OCI-M2 (cell line): Measurements from ENCODE around the gene ANKRD6.

Experiments used
- DNase-seq: peaks from one replicate; lab custom pipeline; 2025; ENCODE audit not compliant: unreplicated experiment; lab: John Stamatoyannopoulos, UW

Gene ANKRD6

DNA sequence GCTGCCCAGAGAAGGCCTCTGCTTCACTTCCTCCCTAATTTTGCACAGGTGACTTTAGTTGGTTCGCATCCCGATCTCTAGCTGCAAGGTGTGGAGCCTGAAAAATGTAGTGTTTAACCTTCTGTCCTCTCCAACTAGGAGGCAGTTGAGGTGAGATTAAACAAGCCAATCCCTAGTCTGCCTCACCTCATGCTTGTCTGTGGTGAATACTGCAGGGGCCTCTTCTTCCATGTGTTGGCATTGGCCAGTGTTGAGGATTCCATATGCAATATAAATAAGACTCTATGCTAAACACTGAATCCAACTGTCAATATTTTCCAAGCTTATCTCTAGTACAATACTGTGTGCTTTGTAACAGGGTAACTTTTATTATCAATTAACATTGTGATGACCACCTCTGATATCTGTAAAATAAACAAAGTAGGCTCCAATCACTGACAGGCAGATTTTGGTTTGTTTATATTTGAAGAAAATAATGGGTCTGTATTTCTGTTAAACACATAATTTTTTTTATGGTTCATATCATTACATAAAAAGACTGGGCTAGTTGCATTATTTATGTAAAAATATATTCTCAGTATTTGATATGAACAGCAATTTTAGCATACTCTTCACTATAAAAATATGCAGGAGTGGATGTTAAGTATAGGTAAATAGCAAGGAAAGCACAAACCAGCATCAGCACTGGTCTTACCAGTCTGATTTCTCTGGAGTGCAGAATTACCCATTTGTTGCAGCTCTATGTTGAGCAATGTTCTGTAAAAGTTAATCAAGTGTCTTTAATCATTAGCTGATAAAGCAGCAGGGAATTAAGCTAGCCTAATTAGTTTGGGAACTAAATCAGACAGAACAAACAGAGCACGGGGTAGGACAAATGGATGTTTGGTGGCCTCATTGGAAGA is 74.0 kb downstream of the ANKRD6 start:
- no peak for DNase-seq

DNA sequence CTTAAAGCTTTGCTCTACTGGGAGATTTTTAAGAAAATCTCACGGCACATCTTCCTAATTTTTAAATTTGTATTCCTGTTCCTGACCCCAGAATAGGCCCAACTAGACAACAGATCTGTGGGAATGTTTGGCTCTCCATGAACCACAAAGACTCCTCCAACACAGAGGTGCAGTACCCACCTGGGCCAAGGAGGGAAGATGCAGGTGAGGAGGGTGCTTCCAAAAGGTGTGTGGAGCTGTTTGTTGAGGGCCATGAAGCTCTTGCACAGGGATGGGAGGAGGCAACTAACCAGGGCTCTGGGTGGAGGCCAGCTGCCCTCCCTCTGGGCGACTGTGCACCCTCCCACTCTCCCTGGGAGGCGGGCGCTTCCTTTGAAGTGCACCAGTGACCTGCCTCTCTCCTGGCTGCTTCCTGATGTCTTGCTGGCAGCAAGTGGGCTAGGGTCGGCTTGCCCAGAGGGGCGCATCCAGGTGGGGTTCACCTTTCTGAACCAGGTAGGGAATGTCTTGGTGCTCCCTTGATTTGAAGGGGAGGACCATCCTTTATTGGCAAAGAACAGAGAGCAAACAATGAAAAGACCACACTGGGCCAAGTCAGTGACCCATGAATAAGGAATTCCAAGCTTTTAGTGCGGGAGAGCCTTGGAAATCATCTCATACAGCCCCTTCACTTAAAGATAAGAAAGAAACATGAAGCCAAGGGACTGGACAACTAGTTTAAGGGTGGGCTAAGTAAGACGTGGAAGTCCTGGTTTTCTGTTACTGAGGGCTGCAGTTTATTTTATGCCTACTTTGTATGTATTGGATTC is 76.0 kb downstream of the ANKRD6 start:
- no peak for DNase-seq

DNA sequence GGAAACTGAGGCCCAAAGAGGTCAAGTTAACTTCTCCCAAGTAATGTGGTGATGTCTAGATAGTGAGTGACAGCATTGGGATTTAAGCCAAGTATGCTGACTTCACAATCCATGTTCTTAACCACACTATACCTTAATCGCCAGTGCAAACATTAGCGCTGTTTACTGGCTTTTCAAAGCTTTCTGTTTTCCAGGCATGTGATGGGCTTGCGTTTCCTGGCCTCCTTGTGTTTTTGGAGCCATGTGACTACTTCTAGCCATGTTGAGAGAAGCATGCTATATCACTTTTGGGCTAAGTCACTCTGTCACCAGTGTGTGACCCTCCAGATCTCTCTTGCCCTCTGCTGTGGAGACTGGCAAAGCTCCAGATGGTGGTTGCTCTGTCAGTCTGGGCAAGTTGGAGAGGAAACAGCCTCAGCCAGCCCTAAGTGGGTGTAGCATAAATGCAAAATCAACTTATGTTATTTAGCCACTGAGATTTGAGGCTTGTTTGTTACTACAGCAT is 76.9 kb downstream of the ANKRD6 start:
- DNase-seq: no peak

DNA sequence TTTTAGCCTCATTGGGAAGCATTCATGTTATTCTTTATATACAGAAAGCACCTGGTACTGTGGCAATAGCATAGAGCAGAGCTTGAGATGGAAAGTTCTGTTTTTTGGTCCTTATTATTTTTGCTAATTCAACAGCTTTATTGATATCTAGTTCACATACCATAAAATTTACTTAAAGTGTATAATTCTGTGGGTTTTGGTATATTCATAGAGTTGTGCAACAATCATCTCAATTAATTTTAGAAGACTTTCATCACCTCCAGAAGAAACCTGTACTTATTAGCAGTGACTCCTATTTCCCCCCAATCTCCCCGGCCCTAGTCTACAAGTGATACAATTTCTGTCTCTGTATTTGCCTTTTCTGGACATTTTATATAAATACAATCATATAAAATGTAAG is 77.4 kb downstream of the ANKRD6 start:
- DNase-seq: no peak

DNA sequence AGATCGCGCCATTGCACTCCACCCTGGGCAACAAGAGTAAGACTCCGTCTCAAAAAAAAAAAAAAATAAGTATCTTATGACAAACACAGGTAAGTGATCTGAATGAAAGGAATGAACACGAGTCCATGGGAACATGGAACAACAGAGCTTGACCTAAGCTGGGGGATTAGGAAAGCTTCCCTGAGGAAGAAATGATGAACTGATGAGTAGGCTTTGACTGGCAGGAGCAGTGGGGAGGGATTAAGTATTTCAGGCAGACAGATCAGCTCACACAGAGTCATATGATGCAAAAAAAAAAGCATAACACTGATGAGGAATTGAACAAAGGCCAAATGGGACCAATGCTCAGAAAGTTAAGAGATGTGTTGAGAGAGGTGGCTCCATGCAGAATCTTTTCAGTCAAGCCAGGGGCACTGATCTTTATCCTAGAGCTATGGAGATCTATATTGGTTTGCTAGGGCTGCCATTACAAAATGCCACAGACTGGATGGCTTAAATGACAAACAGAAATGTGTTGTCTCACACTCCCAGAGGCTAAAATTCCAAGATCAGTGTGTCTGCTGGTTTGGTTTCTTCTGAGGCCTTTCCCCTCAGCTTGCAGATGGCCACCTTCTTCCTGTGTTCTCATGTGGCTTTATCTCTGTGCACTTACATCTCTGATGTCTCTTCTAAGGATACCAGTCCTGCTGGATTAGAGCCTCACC is 85.6 kb downstream of the ANKRD6 start:
- no peak for DNase-seq

DNA sequence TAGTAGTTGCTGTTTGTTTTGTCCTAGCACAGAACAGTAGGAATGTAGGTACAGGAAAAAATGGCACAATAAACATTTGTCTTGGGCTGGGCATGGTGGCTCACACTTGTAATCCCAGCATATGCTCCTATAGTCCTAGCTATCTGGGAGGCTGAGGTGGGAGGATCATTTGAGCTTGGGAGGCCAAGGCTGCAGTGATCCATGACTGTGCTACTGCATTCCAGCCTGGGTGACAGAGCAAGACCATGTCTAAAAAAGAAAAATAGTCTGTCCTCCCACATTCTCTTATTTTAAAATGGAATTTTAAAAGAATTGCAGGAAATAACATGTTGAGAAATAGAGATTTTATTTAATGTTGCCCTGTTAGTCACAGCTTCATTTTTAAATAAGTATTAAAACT is 87.8 kb downstream of the ANKRD6 start:
- no peak for DNase-seq

DNA sequence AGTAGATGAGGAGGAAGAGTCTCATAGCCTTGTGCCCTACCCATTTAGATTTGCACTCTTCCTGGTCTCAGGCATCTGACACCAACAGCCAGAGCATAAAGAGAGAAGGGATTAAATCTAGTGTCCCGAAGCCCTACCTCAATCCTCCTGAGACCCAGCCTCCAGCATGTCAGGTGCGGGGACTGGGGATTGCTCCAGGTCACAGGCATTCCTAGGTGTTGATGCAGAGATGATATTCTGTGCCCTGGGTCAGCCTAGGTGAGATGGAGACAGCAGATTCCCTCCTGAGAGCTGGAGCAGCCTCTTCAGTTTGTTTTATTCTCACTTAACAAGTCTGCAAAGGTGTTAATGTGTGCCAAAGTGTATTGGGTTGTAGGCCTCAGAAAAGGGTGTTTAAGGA is 89.8 kb downstream of the ANKRD6 start:
- DNase-seq: no peak

DNA sequence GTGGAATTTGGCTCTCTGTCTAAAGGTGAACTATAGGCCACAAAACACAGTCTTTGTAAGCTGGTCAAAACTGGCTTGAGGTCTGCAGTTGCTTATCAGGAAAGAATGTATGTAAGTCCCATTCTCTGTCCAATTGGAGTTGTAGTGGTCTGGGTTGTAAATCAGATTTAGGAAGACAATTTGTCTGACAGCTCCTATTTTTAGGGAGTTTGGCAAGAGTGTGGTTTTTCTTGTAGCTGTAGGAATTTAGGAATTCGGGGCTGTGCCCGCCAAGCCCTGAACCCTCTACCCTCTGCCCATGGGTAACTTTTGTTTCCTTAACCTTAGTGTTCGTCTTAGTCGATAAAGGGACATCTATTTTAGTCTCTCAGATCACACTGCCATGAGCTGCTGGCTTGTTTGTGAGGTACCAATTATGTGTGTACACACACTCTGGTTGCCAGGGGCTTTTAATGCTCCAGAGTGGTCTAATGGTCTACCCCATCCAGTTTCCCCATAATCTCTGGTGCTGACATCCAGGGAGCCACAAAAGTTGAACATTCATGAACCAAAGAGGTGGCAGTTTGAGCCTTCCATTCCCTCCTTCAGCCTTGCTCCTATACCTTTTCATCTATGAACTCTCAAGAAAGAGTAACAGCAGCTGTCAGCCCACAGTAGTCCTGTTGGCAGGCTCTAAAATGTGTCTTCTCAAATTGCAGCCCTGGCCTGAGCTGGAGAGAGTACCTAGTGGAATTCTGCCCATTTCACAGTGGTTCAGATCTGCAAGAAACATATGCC is 93.0 kb downstream of the ANKRD6 start:
- no peak for DNase-seq

DNA sequence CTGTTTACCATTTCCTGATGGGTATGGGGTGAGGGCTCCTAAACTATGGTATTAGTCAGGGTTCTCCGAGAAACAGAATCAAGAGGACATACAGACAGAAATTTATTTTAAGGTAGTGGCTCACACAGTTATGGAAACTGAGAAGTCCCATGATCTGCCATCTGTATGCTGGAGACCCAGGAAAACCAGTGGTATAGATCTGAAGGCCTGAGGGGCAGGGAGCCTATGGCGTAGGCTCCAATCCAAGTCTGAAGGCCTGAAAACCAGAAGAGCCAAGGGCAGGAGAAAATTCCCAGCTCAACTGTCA is 93.6 kb downstream of the ANKRD6 start:
- DNase-seq: no peak

DNA sequence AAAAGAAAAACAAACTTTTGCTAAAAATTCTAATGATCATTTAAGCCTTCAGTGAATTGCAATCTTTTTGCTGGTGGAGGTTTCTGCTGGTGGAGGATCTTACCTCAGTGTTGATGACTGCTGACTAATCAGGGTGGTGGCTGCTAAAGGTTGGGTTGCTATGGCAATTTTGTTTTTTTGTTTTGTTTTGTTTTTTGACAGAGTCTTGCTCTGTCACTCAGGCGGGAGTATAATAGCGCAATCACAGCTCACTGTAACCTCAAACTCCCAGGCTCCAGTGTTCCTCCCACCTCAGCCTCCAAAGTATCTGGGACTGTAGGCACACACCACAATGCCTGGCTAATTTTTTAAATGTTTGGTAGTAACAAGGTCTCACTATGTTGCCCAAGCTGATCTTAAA is 94.7 kb downstream of the ANKRD6 start:
- no peak for DNase-seq

DNA sequence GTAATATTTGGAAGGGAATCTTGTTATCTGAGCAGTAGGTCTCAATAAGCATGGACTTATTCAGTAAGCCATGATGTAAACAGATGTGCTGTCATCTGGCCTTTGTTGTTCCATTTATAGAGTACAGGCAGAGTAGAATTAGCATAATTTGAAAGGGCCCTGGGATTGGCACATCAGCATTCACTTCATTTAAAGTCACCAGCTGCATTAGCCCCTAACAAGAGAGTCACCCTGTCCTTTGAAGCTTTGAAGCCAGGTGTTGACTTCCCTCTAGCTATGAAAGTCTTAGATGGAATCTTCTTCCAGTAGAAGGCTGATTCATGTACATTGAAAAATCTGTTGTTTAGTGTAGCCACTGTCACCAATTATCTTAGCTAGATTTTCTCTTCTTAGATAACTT is 95.9 kb downstream of the ANKRD6 start:
- no peak for DNase-seq

DNA sequence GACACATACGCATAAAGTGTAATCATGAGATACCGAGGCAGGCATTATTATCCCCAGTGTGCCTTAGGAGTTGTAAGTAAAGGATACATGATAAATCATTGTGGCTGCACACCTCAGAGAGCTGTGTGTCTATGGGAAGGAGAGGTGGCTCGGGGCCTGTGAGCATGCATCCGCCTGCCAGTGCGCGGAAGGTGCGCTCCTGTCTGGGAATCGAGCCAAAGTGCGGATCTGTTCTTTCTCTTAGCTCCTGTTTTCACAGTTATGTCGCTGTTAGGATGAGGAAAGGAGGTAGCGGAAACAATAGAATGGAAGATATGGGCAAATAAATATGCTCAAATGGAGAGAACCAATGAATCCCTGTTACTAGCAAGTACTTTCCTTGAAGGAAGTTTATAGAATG is 98.0 kb downstream of the ANKRD6 start:
- no peak for DNase-seq

DNA sequence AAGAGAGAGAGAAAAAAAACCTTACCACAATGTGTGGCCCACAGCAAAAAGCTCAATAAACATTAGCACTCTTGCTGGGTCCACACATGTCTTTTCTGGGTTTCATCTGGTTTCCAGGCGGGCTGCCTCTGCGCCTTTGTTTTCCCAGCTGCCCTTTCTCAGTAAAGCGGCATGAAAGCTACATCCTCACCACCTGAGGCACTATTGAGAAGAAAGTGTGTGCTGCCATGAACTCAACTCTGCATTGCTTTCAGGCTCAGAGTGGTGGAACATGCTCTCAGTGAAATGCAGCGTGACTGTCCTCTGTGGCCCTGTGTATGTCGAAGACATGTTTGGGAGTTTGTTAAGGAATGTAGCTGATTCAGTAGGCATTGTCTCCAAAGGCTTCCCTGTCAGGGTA is 103.3 kb downstream of the ANKRD6 start:
- no peak for DNase-seq

DNA sequence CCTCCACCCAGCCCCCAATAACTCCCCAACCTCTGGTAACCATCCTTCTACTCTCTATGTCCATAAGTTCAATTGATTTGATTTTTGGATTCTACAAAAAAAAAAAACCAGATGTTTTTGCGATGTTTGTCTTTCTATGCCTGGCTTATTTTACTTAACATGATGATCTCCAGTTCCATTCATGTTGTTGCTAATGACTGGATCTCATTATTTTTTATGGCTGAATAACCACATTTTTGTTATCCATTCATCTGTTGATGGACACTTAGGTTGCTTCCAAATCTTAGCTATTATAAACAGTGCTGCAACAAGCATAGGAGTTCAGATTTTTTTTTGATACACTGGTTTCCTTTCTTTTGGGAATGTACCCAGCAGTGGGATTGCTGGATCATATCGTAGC is 106.8 kb downstream of the ANKRD6 start:
- no peak for DNase-seq

DNA sequence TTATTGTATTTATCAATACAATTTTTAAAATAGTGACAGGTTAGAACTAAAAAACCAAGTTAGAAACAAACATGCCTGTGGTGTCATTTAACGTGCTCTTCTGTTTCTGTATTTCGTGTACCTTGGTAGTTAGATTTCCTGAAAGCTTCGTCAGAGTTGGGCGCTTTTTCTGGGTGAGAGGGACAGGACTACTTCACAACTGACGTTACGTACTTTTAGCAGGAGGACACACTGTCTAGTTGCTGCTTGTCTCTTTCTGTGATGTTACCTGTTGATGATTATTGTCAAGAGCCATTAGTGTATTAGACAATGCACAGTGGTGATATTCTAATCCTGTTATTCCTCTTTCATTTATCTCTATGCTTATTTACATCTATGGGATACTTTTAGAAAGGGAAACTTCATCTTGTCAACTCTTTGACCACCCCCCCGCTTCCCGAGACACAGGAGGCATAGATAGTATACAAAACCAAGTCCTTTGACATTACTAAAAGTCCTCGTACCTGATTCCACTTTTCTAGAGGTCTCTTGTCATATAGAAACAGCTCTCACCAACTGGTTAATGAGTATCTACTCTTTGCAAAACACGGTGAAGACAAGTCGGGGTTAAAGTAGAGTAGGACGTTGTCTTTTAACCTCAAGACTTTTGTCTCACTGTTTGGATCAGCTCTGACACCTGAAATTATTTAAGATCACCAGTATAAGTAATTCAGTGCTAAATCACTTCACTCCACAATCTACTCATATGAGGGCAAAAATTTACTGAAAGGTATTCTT is 109.3 kb downstream of the ANKRD6 start:
- DNase-seq: no peak

DNA sequence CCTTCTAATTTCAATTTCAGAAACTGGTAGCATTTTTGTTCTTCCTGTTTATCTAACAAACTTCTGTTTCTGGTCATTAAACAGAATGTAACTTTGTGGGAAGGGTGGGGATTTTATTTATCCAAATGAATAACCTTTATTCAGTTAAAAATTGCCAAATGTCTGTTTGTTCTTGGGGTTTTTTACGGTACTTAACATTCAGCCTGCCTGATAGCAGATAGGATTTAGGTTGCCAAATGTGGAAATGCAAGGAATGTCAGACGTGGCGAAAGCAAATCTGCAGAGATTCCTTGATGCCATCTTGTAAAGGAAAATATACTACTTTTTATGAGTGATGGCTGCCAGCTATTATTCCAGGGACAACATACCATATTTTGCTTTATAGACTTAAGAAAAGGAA is 109.9 kb downstream of the ANKRD6 start:
- no peak for DNase-seq

DNA sequence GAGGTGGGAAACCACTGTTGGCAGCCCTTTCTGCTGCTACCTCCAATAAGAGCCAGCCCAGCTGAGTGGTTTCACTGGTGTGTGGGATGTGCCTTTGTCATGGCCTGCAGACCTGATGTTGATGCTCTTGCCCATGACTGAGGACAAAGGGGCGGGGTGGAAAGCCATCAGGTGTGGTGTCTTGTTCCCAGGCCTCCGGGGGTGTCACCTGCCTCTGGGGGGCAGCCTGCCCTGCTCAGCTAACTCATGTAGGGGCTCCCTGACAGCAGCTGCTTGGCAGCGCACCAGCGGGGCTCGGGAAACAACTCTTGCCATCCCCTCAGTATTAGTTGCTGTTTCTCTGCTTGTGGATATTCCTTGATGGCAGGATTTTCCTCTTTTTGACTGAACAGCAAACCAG is 114.3 kb downstream of the ANKRD6 start:
- no peak for DNase-seq

DNA sequence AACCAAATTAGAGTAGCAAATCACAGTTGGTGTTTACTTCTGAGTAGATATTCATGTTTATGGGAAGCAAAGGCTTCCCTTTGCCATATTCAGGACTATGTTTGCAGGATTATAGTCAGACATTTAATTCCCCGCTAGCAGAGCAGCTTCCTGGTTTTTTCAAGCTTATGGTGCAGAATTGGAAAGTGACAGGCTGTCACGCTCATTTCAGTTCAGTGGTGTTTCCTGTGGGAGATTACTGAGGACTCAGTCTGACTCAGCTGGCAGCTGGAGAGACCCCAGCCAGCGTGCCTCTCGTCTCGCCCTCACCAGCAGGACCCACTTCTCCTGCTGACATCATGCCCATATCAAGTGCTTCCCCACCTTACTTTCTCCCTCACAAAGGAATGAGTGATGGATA is 120.5 kb downstream of the ANKRD6 start:
- no peak for DNase-seq

DNA sequence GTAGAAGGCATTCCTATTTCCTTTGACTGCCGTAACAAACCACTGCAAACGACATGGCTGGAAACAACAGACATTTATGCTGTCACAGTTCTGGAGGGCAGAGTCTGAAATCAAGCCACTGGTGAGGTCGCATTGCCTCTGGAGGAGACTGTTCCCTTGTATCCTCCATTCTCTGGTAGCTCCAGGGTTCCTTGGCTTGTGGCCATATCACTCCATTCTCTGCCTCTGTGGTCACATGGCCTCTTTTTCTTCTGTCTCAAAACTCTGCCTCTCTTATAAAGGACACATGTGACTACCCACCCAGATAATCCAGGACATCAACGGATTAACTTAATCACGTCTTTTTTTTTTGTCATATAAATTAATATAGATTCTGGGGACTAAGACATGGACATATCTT is 121.2 kb downstream of the ANKRD6 start:
- DNase-seq: no peak

DNA sequence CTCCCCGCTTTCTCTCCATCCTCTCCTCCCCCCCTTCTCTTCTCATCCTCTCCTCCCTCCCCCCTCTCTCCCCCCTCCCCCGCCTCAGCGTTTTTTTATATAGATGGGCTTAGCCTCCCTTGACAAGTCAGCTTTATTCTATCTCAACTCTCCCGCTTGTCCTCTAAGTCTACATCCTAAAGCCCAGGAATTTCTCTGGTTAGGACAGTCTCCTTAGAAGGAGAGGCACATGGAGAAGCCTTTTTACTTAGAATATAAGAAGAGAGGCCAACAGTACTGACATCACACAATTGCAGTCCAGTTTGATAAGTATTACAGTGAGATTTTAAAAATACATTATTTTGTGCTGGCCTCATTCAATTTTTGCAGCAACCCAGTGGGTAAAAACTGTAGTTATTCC is 122.1 kb downstream of the ANKRD6 start:
- no peak for DNase-seq
